ENCODE results near the gene FGF16.

DNA sequence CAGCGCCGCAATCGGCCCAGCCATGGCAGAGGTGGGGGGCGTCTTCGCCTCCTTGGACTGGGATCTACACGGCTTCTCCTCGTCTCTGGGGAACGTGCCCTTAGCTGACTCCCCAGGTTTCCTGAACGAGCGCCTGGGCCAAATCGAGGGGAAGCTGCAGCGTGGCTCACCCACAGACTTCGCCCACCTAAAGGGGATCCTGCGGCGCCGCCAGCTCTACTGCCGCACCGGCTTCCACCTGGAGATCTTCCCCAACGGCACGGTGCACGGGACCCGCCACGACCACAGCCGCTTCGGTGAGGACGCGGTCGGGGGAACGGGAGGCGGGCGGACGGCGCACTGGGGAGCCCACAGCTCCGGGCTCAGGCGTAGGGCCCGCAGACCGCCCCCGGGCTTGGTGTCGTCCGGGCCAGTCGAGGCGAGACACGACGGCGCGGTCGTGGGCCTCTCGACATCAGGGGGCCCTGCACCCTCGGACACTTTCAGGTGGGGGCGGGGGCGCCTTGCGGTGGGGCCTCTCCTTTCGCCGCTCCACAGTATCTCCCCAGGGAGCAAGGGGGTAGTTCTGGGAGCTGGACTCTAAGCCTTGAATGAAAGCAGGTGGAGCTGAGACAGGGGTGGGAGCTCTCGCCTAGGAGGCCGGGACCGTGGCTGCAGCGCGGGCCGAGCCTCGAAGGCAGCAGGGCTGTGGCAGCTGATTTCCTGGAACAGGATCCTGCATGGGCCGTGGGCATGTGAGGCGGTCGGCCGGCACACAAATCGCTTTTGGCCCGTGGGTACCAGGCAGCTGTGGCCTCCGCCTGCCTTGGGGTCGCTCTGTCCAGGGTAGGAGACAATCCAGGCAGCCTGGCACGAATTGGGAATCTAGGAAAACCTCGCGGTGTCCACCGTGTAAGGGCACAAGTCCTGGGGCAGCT is 722 bp downstream of the FGF16 start:
- TF ChIP-seq CTCF (IDR thresholded peaks at IDR 0.05) (no peak), POLR2AphosphoS5 (IDR thresholded peaks at IDR 0.05; ENCODE audit: insufficient read depth in 1 of 2, low read depth in 1 of 2) (no peak), POLR2A (IDR thresholded peaks at IDR 0.05) (no peak)

All from vagina (tissue), 2 donors.